Measurements from ENCODE around the gene BTBD9. TPM values are rescaled to one million over a fixed set of nuclear protein-coding genes. Genes with fewer than 3 reads are reported as not detected.

The BTBD9 gene
- total RNA-seq, 4 donors from 2014 or later: 15.4 to 50.0 (median 21.9) TPM

DNA sequence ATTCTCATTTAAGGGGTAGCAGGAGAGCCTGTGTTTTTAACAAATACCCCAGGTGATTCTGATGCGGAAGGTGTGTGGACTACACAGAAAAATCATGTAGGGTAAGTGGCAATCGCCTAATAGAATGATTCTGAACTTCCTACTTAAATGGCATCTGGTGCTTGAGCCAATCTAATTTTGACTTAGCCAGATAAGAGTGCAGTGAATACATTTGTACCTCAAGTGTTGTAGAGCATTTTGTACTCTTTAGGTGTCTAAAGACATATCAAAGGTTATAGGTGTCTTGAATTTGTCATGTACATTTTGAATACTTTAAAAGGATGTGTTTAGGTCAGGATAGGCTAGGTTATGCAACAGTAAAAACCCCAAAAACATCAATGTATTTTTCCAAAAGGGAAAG lies 10.0 kb upstream of the BTBD9 start:
- H3K36me3 ChIP-seq: no peaks in the 10 kb centered on the region
- H3K27me3 ChIP-seq: no peaks in the 10 kb centered on the region
- TF ChIP-seq POLR2AphosphoS5 (IDR thresholded peaks at IDR 0.05) (no peak), POLR2A (IDR thresholded peaks at IDR 0.05) (no peak), EP300 (IDR thresholded peaks at IDR 0.05) (no peak)
- TF ChIP-seq, protein P1, sequence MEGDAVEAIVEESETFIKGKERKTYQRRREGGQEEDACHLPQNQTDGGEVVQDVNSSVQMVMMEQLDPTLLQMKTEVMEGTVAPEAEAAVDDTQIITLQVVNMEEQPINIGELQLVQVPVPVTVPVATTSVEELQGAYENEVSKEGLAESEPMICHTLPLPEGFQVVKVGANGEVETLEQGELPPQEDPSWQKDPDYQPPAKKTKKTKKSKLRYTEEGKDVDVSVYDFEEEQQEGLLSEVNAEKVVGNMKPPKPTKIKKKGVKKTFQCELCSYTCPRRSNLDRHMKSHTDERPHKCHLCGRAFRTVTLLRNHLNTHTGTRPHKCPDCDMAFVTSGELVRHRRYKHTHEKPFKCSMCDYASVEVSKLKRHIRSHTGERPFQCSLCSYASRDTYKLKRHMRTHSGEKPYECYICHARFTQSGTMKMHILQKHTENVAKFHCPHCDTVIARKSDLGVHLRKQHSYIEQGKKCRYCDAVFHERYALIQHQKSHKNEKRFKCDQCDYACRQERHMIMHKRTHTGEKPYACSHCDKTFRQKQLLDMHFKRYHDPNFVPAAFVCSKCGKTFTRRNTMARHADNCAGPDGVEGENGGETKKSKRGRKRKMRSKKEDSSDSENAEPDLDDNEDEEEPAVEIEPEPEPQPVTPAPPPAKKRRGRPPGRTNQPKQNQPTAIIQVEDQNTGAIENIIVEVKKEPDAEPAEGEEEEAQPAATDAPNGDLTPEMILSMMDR (IDR thresholded peaks at IDR 0.05): no peak
- H3K4me3 ChIP-seq: no peak overlapping the region
- H3K9me3 ChIP-seq: no peaks in the 10 kb centered on the region
- no peaks in the 10 kb centered on the region for H3K4me1 ChIP-seq
- DNase-seq (ENCODE audit: low spot score in 2 of 2): no peak
- H3K27ac ChIP-seq: no peak overlapping the region
- WGBS: 91% methylated on average over 2 of the region's 2 CpGs

DNA sequence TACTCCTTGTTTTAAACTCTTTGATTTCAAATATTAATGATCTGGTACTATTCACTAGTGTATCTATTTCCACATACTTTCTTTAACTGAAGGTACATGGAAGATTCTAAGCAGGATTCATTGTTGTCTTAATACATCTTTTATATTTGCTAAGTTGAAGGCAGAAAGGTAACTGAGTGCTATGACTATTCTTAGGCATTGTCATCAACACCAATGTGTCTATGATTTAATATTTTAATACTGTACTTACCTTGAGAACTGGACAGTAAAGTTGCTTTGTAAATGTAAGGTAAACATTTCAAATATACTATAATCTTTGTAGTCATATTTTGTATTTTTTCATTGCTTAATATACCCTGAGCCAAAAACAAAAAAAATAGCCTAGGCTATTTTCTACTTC lies 8.9 kb upstream of the BTBD9 start:
- no peaks in the 10 kb centered on the region for H3K27me3 ChIP-seq
- TF ChIP-seq, protein P1 (IDR thresholded peaks at IDR 0.05): no peak
- TF ChIP-seq POLR2AphosphoS5 (IDR thresholded peaks at IDR 0.05): no peak
- TF ChIP-seq POLR2A (IDR thresholded peaks at IDR 0.05): no peak
- H3K9me3 ChIP-seq: no peaks in the 10 kb centered on the region
- no peaks in the 10 kb centered on the region for H3K36me3 ChIP-seq
- H3K4me1 ChIP-seq: no peaks in the 10 kb centered on the region
- no peak overlapping the region for H3K27ac ChIP-seq
- H3K4me3 ChIP-seq: no peak overlapping the region
- DNase-seq (ENCODE audit: low spot score in 2 of 2): no peak

DNA sequence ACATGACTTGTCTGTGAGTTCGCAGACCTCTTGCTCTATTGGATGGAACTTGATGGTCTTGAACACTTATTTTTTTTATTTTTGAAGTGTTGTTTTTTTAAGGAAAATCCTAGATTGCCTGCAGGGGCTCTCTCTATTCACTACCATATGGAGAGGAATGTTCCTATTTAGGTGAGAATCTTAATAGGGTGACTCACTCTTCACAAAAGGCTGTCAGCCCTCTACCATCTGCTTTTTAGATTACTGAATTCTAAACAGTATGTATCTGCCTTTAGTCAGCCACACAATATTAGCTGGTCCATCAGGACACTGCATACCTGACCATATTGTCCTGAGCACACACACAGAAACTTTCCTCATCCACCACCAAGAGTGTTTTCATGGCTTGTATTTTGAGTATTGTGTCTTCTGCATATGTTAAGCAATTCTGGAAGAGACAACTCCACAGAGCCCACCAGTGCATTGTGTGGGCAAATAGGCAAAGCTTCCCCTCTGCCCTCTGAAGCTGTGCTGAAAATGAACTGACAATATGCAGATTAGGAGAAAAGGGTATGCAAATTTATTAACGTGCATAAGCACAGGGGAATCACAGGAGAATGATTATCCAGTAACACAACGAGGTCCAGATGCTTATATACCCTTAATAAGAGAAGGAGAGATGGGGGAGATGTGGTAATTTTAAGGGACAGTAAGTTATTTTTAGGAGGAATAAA lies 6.6 kb upstream of the BTBD9 start:
- Histone ChIP-seq H3K4me1 (peaks cover under 1% of the 10 kb centered on the region), H3K27me3 (no peaks in the 10 kb centered on the region), H3K4me3 (no peak overlapping the region), H3K9me3 (no peaks in the 10 kb centered on the region), H3K36me3 (no peaks in the 10 kb centered on the region), H3K27ac (no peak overlapping the region)
- no peak for DNase-seq (ENCODE audit: low spot score in 2 of 2)
- 79% methylated on average over 3 of the region's 3 CpGs for WGBS
- TF ChIP-seq POLR2AphosphoS5 (IDR thresholded peaks at IDR 0.05) (no peak), POLR2A (IDR thresholded peaks at IDR 0.05) (no peak), EP300 (IDR thresholded peaks at IDR 0.05) (no peak)
- TF ChIP-seq, protein P1 (IDR thresholded peaks at IDR 0.05): no peak

DNA sequence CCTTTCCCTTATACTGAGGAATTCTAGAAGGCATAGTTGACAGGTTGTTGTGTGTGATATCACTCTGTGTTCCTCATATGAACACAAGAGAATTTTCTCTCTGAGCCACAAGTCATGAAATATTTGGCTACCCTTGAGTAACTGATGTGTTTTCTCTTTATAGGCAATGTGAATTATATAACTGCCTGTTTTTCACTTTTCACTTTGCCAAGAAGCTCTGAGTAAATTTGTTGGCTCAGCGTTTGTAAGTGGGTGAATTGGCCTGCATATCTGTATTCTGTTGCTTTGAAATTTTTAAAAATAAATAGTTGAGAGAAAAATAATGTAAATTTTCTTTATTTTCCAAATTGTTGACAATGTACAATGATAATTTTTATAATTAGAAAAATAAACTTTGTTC lies 5.2 kb upstream of the BTBD9 start:
- no peak overlapping the region for H3K27ac ChIP-seq
- H3K4me3 ChIP-seq: no peak overlapping the region
- no peaks in the 10 kb centered on the region for H3K27me3 ChIP-seq
- H3K36me3 ChIP-seq: no peaks in the 10 kb centered on the region
- 29% methylated on average over 1 of the region's 1 CpG for WGBS
- H3K4me1 ChIP-seq: peaks cover 13% of the 10 kb centered on the region
- DNase-seq (ENCODE audit: low spot score in 2 of 2): no peak
- TF ChIP-seq POLR2AphosphoS5 (IDR thresholded peaks at IDR 0.05) (no peak), EP300 (IDR thresholded peaks at IDR 0.05) (no peak)
- TF ChIP-seq, protein P1 (IDR thresholded peaks at IDR 0.05): no peak
- H3K9me3 ChIP-seq: no peaks in the 10 kb centered on the region

DNA sequence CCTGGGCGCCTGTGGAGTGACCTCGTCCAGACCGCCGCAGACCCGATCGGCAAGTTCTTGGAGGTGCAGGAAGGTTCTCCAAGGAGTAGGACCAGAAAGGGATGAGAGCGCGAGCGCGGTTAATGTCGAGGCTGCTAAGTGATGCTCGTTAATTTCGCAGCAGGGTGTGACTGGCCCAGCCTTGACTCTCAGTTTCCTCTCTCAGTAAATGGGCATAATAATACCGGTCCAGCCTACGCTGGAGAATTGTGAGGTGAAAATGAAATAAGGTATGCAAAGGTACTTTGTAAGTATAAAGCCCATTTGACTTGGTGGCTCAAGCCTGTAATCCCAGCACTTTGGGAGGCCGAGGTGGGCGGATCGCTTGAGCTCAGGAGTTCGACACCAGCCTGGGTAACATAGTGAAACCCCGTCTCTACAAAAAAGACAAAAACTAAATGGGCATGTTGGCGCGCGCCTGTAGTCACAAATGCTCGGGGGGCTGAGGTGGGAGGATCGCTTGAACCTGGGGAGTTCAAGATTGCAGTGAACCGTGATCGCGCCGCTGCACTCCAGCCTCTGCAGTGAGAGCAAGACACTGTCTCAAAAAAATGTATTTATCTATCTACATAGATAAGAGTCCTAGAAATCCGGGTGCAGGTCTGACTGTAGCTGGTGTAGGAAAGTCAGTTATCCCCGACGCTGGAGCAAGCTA lies 634 bp upstream of the BTBD9 start:
- WGBS: 12% methylated on average over 32 of the region's 32 CpGs
- H3K4me1 ChIP-seq: peaks cover 18% of the 10 kb centered on the region
- peak; percentile 58 to 77 for DNase-seq (ENCODE audit: low spot score in 2 of 2)
- no peaks in the 10 kb centered on the region for H3K9me3 ChIP-seq
- no peaks in the 10 kb centered on the region for H3K27me3 ChIP-seq
- peak overlapping the region; percentile 88 for H3K27ac ChIP-seq
- TF ChIP-seq, protein P1 (IDR thresholded peaks at IDR 0.05): no peak
- TF ChIP-seq POLR2A (IDR thresholded peaks at IDR 0.05) (no peak), POLR2AphosphoS5 (IDR thresholded peaks at IDR 0.05) (no peak)
- H3K36me3 ChIP-seq: no peaks in the 10 kb centered on the region
- H3K4me3 ChIP-seq: peak overlapping the region; percentile 87
